GM12872 (cell line): ENCODE measurements around the gene CPAMD8.

Experiments
- CTCF ChIP-seq: IDR thresholded peaks from 3 replicates; pipeline ENCODE4 v1.5.1; 2011; ENCODE audit warnings: low read depth, mild to moderate bottlenecking, low read length, moderate library complexity; ENCODE audit not compliant: insufficient read depth

Gene CPAMD8

GRCh38 chr19:16988661-16989060, 37.9 kb downstream of the CPAMD8 start:
- no peak for TF ChIP-seq CTCF

- no peak for TF ChIP-seq CTCF
Measured at GRCh38 chr19:16985403-16985802, 41.2 kb downstream of the CPAMD8 start.

- no peak for TF ChIP-seq CTCF
Measured at GRCh38 chr19:16978839-16979802, 47.5 kb downstream of the CPAMD8 start.

GRCh38 chr19:16978156-16978555, 48.5 kb downstream of the CPAMD8 start:
- no peak for TF ChIP-seq CTCF

- TF ChIP-seq CTCF = no peak
Measured at GRCh38 chr19:16977306-16977705, 49.3 kb downstream of the CPAMD8 start.

GRCh38 chr19:16976446-16976845, 50.2 kb downstream of the CPAMD8 start:
- TF ChIP-seq CTCF = no peak

GRCh38 chr19:16970821-16971220, 55.8 kb downstream of the CPAMD8 start:
- no peak for TF ChIP-seq CTCF
